AG10803 (cell line): ENCODE data around the gene THAP12.

Source experiments
- DNase-seq: peaks from one replicate; pipeline ENCODE4 v3.0.0; 2010; ENCODE audit warnings: low read depth
- H3K4me3 ChIP-seq: 2 replicates; pipeline ENCODE4 v1.5.1; 2011; ENCODE audit warnings: mild to moderate bottlenecking, low read length, control low read depth
- CTCF ChIP-seq: conservative IDR thresholded peaks from 2 replicates; pipeline ENCODE4 v1.5.1; 2011; ENCODE audit warnings: mild to moderate bottlenecking, low read length, control low read depth, inconsistent platforms

Gene THAP12

GRCh38 chr11:76315182-76315853 is 65.6 kb downstream of the THAP12 start:
- TF ChIP-seq CTCF: no peak
- H3K4me3 ChIP-seq: no peak overlapping the region
- DNase-seq: no peak

DNA sequence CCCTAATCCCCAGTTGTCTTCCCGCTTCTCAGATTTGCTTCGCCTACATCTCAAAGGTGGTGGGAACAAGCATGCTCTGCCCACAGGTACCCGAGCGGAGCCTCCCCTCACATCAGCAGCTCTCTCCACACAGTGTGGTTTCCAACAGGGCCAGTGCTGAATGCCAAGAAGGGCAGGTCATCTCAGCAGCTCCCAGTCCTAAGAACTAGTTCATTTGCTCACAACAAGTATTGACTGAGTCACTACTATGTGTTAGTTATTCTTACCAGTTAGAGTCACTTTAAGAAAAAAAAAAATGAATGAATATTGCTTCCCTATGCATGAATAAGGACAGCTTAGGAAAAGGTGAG is 66.2 kb downstream of the THAP12 start:
- DNase-seq: peak; percentile 34
- no peak for TF ChIP-seq CTCF
- H3K4me3 ChIP-seq: no peak overlapping the region

- no peak for DNase-seq
- no peak overlapping the region for H3K4me3 ChIP-seq
- TF ChIP-seq CTCF: no peak
These were observed 66.8 kb downstream of the THAP12 start for GRCh38 chr11:76313913-76314740.

GRCh38 chr11:76313271-76313670 is 67.7 kb downstream of the THAP12 start:
- no peak for TF ChIP-seq CTCF
- no peak overlapping the region for H3K4me3 ChIP-seq
- DNase-seq: no peak

- TF ChIP-seq CTCF: no peak
- no peak for DNase-seq
- no peak overlapping the region for H3K4me3 ChIP-seq
These were observed 69.9 kb downstream of the THAP12 start for GRCh38 chr11:76310832-76311595.

GRCh38 chr11:76307978-76308747 is 72.8 kb downstream of the THAP12 start:
- TF ChIP-seq CTCF: no peak
- no peak overlapping the region for H3K4me3 ChIP-seq
- DNase-seq: no peak
